Measurements from ENCODE around the gene MTOR.

DNA sequence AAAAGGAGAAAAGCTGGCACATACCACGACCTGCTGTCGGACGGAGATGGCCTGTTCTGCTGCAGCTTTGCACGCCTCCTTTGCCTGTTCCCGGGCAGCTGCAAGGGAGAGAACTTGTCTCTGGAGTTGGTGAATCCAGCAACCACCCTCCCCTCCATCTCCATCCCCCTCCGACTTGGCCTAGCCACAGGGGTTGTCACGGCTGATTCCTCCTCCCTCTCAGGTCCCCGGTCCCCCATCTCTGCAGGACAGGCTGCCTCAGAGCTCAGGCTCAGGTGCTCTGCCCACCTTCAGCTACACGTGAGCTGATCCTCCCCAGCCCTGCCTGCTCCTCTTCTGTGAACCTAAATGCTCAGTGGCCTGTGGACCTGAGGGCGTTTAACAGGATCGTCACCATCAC is 191.5 kb downstream of the MTOR start:
- TF ChIP-seq, protein P1, sequence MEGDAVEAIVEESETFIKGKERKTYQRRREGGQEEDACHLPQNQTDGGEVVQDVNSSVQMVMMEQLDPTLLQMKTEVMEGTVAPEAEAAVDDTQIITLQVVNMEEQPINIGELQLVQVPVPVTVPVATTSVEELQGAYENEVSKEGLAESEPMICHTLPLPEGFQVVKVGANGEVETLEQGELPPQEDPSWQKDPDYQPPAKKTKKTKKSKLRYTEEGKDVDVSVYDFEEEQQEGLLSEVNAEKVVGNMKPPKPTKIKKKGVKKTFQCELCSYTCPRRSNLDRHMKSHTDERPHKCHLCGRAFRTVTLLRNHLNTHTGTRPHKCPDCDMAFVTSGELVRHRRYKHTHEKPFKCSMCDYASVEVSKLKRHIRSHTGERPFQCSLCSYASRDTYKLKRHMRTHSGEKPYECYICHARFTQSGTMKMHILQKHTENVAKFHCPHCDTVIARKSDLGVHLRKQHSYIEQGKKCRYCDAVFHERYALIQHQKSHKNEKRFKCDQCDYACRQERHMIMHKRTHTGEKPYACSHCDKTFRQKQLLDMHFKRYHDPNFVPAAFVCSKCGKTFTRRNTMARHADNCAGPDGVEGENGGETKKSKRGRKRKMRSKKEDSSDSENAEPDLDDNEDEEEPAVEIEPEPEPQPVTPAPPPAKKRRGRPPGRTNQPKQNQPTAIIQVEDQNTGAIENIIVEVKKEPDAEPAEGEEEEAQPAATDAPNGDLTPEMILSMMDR (IDR thresholded peaks at IDR 0.05) = no peak
- no peak for TF ChIP-seq POLR2A (IDR thresholded peaks at IDR 0.05)
